NCI-H2196 (cell line): Measurements from ENCODE around the gene TNS3.
A peak's percentile ranks its signal among the peaks of the same experiment; 100 is the strongest.
"Not testable (repeated sequence)": the region's sequence is repeated elsewhere in the genome, so short reads cannot be mapped to it uniquely, and the experiment has no call there.

ENCODE experiments used
- DNase-seq: peaks from one replicate; lab custom pipeline; 2025; ENCODE audit not compliant: unreplicated experiment; lab: John Stamatoyannopoulos, UW

The TNS3 gene

DNA sequence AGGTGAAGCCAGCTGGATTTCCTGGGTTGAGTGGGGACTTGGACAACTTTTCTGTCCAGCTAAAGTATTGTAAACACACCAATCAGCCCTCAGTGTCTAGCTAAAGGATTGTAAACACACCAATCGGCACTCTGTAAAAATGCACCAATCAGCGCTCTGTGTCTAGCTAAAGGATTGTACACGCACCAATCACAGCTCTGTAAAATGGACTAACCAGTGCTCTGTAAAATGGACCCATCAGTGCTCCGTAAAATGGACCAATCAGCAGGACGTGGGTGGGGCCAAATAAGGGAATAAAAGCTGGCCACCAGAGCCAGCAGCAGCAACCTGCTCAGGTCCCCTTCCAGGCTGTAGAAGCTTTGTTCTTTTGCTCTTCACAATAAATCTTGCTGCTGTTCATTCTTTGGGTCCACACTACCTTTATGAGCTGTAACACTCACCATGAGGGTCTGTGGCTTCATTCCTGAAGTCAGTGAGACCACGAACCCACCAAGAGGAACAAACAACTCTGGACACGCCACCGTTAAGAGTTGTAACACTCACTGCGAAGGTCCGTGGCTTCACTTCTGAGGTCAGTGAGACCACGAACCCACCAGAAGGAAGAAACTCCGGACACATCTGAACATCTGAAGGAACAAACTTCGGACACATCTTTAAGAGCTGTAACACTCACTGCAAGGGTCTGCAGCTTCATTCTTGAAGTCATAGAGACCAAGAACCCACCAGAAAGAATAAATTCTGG, 21.8 kb upstream of the TNS3 start:
- DNase-seq, result not testable (repeated sequence)

DNA sequence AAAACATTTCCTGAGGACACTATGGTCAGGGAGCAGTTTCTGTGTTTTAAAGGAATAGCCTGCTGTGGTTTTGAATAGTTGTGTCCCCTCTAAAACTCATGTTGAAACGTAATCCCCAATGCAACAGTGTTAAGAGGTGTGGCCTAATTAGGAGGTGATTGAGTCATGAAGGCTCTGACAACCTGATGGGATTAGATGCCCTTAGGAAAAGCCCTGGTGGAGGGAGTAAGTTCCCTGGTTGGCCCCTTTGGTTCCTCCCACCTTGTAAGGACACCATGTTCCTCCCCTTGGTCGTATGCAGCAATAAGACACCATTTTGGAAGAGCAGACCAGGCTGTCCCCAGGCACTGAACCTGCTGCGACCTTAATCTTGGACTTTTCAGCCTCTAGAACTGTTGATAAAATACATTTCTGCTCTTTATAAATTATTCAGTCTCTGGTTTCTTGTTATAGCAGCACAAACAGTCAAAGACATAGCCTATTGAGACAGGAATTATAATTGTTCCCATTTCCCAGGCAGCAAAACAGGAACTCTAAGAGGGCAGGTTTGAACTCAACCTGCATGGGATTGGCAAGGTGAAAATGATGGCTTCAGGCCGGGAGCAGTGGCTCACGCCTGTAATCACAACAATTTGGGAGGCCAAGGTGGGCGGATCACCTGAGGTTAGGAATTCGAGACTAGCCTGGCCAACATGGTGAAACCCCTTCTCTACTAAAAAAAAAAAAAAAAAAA, 20.5 kb upstream of the TNS3 start:
- DNase-seq, result no peak

DNA sequence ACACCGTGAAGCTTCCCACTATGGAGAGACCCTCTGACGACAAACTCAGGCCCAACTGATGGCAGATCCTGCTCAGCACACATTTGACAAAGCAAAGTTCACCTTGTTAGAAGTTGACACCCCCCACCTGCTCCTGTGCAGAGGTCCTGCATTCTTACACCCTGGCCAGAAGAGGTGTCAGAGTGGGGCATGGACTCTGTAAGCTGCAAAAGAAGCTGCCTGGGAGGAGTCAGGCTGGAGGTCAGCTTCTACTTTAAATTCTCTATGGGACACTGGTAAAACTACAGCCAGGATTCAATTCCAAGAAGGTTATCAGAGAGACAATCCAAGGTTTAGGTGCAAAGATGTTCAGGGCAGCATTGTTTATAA, 20.0 kb upstream of the TNS3 start:
- DNase-seq, result no peak

DNA sequence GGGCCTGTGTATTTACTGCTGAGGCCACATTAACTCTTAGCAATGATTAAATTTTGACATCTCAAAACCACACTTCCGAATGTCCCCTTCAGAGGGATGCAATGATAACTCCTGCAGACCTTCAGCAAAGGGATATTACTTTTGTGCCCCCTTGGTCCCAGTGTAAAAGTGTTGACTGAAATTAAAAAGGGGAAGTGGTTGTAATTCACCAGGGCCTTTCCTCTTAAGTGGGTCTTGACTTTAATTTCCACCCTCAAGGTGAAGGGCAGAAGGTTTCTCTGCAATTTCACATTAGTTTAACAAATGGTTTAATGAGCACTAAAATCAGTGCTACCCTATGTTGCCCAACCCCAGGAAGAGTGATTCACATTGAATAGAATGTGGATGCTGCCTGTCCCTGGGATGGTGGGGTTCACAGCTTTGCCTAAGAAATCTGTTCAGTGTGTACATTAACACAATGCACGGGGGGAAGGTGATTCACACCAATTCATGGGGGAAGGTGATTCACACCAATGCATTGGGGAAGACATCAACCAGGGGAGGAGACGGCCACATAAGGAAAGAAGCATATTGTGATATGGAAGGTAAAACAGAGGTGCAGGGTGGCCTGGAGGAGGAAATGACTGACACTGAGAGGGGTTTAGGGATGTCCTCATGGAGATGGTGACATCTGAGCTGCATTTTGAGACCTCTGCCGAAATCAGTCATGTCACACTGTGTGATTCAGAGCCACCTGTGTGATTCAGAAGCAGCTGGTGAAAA, 19.4 kb upstream of the TNS3 start:
- no peak for DNase-seq

DNA sequence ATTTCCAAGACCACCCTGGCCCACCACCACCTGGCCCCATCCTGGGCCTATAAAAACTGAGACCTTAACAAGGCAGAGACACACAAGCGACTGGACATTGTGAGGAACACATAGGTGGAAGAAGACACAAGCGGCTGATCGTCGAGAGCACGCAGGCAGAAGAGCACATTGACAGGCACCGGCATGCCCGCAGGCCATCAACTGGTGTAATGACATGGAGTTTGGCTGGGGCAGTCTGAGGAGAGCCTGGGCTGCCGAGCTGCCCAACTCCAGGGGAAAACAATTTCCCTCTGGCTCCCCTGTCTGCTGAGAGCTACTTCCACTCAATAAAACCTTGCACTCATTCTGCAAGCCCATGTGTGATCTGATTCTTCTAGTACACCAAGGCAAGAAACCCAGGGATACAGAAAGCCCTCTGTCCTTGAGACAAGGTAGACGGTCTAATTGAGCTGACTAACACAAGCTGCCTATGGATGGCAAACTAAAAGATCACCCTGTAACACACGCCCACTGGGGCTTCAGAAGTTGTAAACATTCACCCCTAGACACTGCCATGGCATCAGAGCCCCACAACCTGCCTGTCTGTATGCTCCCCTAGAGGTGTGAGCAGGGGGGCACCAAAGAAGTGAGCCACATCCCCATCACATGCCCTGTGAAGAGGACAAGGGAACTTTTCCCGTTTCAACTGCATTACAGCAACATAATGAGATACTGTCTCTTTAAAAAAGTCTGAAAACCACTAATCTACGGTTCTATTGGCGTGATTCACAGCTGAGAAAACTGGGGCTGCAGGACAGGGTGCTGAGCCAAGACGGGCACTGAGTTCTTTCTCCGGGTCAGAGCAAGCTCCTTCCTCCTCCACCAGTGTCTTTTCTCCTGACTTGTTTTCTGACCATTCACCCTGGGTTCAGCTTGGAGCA, 18.5 kb upstream of the TNS3 start:
- DNase-seq, result no peak

DNA sequence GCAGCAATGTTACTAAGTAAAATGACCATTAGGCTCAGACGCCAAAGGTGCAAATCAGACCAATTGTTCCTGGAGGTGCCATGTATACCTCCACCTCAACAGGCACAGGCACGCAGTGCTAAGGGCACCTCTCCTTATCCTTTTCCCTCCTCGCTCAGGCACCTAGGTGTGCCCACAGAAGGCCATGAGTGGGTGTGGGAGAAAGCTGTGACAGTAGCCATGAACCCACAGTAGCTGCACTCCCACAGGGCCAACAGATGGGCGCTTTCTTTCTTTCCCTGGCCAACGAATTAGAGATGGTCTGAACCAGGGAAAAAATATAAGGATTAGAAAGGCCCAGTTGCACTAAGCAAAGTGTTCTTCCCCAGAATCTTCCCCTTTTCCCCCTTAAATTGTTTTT, 15.5 kb upstream of the TNS3 start:
- no peak for DNase-seq

DNA sequence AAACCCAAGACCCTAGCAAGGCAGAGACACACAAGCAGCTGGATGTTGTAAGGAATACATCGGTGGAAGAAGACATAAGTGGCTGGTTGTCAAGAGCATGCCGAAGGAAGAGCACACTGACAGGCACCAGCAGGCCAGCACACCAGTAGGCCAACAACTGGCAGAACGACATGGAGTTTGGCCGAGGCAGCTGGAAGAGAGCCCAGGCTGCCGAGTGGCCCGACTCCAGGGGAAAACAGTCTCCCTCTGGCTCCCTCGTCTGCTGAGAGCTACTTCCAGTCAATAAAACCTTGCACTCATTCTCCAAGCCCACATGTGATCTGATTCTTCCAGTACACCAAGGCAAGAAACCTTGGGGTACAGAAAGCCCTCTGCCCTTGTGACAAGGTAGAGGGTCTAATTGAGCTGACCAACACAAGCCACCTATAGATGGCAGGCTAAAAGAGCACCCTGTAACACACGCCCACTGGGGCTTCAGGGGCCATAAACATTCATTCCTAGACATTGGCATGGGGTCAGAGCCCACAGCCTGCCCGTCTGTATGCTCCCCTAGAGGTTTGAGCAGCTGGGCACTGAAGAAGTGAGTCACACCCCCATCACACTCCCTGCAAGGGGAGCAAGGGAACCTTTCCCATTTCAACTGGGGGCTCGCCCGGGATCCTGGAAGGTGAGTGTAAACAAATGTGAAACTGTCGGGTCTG, 14.7 kb upstream of the TNS3 start:
- peak; percentile 40 for DNase-seq

DNA sequence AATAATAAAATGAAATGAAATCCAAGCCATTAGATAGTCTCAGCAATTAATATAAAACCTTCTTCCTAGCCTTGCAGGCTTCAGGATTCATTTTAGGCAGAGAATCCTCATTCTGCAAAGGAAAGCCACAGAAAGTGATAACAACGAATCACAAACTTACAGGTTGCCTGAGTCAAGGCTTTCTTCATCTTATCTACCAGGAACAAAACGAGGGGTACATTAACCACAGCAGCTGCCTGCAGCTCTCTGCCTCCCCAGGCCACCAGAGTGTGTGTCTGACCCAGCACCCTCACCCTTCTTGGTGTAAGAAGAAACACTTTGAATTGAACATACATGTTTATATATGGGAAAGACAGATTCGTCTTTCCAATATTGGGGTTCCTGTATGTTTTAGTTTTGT, 12.5 kb upstream of the TNS3 start:
- DNase-seq, result no peak

DNA sequence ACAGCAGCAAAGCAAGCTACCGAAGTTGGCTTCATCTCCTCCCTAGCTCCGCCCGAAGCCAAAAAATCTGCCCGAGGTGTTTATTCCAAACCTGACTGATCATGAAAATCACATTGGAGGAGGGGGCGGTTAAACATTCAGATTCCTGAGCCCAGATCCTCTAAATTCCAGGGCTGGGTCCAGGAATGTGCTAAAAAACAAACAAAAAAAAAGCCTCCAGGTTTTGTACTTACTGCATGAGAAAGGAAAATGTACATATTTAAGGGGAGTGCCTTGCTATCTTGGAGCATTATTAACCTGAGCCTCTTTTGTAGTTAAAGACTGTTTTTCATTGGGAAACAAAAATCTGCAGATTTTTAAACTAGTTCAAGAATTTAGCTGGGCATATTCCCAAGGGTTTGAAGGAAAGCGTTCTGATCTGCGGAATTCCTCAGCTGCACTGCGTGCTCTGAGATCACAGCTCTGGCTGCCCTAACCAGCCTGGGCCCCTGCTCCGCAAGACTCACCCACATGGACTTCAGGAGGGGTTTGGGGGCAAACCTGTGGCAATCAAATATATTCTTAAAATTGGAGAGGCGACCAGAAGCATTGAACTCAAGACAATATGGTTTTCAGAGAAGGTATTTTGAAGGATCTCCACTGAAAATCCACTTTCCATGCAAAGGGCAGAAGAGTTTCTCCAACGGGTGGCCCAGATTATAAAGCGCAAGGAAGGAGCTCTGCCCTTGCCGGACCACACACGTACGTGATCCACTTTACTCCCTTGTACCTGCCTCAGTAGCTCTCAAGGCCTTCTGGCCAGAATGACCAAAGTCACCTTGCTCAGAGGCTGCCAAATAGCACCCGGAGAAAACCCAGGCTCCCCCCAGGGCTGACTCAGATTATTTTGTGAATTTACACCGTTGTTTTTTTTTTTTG, 10.0 kb upstream of the TNS3 start:
- DNase-seq, result no peak

DNA sequence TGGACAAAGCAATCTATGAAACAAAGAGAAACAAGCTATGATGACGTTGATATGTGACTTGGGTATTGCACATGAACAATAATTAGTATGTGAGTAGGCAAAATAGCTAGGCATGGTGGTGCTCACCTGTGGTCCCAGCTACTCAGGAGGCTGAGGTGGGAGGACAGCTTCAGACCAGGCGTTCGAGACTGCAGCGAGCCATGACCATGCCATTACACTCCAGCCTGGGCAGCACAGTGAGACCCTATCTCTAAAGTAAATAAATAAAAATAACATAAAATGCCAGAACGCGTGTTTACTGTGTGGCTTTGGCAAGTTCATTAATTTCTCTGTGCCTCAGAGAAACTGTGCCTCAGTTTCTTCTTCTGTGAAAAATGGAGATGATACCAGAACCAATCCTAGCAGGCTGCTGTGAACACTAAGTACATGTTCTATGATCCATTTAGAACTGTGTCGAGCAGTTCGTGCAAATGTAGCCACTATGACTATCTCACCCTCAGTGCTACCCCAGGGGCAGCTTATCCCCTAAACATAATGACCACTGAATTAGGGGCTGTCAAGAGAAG, 9.3 kb upstream of the TNS3 start:
- DNase-seq, result no peak

DNA sequence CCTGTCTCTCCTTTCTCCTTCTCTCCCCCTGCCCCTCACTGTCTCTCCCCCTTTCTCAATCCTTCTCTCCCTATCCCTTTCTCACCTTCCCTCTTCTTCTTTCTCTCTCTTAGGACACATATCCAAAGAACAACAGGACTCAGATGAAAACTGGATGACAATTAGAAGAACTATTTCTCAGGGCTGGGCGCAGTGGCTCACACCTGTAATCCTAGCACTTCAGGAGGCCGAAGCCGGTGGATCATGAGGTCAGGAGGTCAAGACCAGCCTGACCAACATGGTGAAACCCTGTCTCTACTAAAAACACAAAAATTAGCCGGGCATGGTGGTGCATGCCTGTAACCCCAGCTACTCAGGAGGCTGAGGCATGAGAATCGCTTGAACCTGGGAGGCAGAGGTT, 8.3 kb upstream of the TNS3 start:
- DNase-seq, result not testable (repeated sequence)

DNA sequence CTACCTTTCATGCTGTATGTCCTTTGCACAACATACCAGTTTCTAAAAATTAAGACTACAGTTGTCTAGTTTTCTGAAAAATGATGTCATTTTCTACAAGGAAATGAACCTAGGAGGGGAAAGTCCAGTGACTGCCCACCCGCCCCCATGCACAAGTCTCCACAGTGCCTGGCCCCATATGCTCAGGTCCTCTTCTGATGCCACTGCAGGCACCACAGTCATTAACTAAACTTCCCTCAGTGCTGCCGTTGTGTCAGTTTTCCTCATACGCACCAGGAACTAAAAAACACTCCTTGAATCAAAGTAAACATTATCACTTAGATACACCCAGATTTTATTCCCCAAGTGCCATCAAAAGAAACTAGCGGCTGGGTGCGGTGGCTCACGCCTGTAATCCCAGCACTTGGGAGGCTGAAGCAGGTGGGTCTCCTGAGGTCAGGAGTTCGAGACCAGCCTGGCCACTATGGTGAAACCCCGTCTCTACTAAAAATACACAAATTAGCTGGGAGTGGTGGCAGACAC, 6.9 kb upstream of the TNS3 start:
- no peak for DNase-seq

DNA sequence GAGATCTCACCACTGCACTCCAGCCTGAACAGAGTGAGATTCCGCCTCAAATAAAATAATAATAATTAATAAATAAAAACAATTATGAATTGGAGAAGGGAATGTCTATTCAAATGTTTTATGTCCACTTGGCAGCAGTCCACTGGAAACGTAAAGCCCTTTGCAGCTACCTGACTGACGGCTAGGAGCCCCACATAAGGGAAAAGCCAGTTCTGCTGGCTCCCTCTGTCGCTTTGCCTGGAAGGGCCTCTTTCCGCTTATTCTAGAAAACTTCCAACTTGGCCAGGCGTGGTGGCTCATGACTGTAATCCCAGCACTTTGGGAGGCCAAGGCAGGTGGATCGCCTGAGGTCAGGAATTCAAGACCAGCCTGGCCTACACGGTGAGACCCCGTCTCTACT, 6.1 kb upstream of the TNS3 start:
- DNase-seq, result no peak

DNA sequence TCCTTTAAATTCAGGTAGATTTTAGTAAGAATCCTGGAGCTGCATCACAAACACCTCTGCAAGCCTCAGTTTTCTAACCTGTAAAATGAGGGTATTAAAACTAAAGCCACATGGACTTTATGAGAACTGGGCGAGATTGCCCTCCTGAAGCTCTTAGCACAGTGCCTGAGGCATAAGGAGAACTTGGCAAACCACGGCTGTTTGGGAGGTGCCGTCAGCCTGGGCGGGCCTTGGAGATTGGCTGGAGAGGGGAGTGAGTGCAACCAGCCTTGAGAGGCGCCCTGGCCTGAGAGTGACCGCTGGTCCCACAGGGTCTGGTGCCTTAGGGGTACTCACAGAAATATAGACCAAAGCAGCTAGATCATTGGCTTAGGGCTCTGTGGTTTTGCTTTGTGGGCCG, 5.4 kb upstream of the TNS3 start:
- peak; percentile 32 for DNase-seq

DNA sequence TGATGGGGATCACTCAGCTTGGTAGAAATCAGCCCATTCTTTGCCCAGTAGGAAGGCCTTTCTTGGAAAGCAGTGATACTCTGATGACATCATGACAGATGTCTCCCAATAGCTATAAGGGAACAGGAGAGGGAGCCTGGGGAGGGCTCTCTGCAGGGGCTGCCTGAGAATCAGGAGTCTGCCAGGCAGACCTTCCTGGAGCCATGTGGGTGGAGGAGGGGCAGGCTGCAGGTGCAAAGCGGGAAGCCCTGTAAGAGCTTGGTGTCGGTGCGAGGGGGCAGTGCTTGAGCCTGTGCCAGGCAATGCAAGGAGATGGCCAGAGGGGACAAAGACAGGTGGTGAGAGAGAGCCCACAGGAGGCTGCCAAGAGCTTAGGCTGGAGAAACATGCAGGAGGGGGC, 5.0 kb upstream of the TNS3 start:
- peak; percentile 50 for DNase-seq

DNA sequence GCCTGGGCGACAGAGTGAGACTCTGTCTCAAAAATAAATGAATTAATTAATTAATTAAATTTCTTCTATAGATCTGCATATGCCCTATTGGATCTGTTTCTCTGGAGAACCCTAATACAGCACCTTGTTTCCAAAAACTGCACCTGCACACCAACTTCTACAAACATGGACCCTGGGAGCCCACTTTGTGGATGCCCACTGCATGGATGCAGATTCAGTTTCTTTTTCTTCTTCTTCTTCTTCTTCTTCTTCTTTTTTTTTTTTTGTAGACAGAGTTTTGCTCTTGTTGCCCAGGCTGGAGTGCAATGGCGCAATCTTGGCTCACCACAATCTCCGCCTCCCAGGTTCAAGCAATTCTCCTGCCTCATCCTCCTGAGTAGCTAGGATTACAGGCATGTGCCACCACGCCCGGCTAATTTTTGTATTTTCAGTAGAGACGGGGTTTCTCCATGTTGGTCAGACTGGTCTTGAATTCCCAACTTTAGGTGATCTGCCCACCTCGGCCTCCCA, 4.3 kb upstream of the TNS3 start:
- DNase-seq, result not testable (repeated sequence)

DNA sequence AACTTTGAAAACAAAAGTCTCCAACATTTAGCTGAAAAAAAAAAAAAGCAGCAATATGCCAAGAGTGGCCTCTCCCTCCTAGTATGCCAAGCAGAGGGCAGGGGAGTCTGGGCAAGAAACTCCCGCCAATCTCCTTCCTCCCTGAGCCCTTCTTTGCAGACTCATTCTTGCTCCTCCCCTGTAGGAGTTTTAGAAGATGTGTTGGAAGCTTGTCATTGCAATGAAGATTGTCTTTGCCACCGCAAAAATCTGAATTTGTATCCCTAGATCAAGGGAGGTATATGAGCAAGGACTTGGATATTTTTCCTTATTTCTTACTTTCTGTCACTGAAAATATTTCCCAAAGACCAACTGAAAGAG, 2.6 kb upstream of the TNS3 start:
- DNase-seq, result no peak

DNA sequence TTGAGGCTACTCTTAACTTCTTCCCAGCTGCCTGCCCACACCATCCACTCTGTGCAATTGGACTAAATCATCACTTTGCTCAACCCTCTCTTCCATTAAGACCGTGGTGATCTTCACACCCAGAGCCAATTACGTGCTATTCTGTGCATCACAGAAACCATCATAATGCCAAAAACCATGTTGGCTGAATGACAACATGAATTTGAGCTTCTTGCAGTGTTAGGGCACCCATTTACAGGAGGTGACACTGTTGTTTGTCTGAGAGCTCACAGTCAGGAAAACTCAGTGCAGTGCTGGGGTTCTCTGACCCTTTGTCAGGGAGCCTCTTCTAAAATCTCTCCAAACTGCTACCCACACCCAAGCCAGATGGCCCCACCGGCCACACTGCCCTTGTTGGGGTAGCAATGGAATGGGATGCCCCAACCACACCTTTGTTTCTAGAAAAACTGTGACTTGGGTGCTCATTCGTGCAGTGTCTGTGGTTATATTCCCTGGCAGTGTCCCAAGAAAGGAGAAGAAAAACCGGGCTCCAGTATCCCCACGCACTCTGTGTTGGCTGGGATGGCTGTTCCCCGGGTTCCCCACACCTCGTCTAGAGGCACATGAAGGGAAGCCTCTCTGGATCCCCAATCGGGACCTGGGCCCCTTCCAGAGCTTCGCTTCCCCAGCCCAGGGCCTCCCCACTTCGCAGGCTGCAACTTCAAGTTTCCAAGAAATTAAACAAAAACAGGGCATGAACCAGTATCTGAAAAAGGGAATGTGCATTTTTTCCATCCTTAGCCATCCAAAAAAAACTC, 2.0 kb upstream of the TNS3 start:
- DNase-seq, result no peak
